ENCODE data around the gene SRSF10.

- TF ChIP-seq, protein P1, sequence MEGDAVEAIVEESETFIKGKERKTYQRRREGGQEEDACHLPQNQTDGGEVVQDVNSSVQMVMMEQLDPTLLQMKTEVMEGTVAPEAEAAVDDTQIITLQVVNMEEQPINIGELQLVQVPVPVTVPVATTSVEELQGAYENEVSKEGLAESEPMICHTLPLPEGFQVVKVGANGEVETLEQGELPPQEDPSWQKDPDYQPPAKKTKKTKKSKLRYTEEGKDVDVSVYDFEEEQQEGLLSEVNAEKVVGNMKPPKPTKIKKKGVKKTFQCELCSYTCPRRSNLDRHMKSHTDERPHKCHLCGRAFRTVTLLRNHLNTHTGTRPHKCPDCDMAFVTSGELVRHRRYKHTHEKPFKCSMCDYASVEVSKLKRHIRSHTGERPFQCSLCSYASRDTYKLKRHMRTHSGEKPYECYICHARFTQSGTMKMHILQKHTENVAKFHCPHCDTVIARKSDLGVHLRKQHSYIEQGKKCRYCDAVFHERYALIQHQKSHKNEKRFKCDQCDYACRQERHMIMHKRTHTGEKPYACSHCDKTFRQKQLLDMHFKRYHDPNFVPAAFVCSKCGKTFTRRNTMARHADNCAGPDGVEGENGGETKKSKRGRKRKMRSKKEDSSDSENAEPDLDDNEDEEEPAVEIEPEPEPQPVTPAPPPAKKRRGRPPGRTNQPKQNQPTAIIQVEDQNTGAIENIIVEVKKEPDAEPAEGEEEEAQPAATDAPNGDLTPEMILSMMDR (IDR thresholded peaks at IDR 0.05; ENCODE audit: insufficient read depth, low read length, poor library complexity, severe bottlenecking), result no peak
- TF ChIP-seq EZH2phosphoT487 (conservative IDR thresholded peaks at IDR 0.05; ENCODE audit: low read length), result no peak
These were observed 25.0 kb upstream of the SRSF10 start for GRCh38 chr1:24005163-24005562.

All from SU-DHL-6 (cell line).